Measurements from ENCODE around the gene MRPL45. TPM values are rescaled to one million over a fixed set of nuclear protein-coding genes. Genes with fewer than 3 reads are reported as not detected.

Gene MRPL45
- total and polyA plus RNA-seq, 10 of the 15 experiments (the other 5 are each of a cell fraction or from before 2014, with no cell fraction given), result 37.5 to 128 (median 59.6) TPM

DNA sequence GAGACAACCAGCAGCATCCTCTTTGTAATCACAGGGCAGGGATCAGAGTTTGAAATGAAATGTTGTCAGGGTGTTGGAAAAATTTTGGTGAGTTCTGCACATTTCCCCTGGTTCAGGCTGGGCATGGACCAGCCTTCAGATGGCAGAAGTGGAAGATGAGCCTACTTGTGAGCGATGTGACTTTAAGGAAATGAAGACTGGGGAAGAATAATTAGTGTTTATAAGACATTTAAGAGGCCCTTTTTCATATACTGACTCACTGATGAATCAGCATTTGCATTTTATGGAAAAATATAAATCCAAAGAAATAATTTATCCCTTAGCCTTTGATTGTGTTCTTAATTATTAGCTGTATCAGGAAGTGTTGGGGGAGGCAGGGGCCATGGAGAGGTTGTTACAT lies 25.9 kb downstream of the MRPL45 start:
- no peak for FAIRE-seq
- Histone ChIP-seq H3K4me3 (no peak overlapping the region), H4K20me1 (ENCODE audit: control insufficient read depth, insufficient read depth) (no peaks in the 10 kb centered on the region), H3K4me1 (ENCODE audit: control insufficient read depth, insufficient read depth, low read length) (no peaks in the 10 kb centered on the region; the same call in 1 of the 2 replicates), H3K4me2 (ENCODE audit: control insufficient read depth, insufficient read depth) (no peak overlapping the region), H3K36me3 (ENCODE audit: control insufficient read depth in 2 of 2, insufficient read depth in 2 of 2, low read length in 1 of 2) (peaks cover 5 to 11% of the 10 kb centered on the region in 2 experiments), H3K27me3 (replicated peaks in 1 of 2; ENCODE audit: control insufficient read depth in 2 of 2, insufficient read depth in 2 of 2, low read length in 1 of 2) (no peaks in the 10 kb centered on the region), H3K9me3 (replicated peaks; ENCODE audit: control insufficient read depth, insufficient read depth, low read length) (no peaks in the 10 kb centered on the region; the same call in 2 of the 3 replicates), H3K27ac (ENCODE audit: control insufficient read depth, insufficient read depth) (no peak overlapping the region), H3K9ac (ENCODE audit: control insufficient read depth, insufficient read depth, low read length) (no peak overlapping the region), H3K79me2 (ENCODE audit: control insufficient read depth, insufficient read depth, low read length) (no peaks in the 10 kb centered on the region), H2AFZ (ENCODE audit: control insufficient read depth, low read depth, low read length) (no peak overlapping the region)
- BruUV-seq (replicated peaks), result no TSS peak
- TF ChIP-seq SMAD1 (IDR thresholded peaks at IDR 0.05; ENCODE audit: low read depth, partially characterized antibody), result no peak
- TF ChIP-seq BACH1 (IDR thresholded peaks at IDR 0.05; ENCODE audit: borderline replicate concordance), result no peak
- TF ChIP-seq E2F8 (IDR thresholded peaks at IDR 0.05; ENCODE audit: low read depth, partially characterized antibody), result no peak
- no peak for TF ChIP-seq MYC (IDR thresholded peaks at IDR 0.05; ENCODE audit: insufficient read depth, insufficient read length, insufficient replicate concordance, low read length, severe bottlenecking)
- no peak for TF ChIP-seq ZBTB4 (CRISPR knock-in tag; IDR thresholded peaks at IDR 0.05)
- no peak for TF ChIP-seq CBFB (IDR thresholded peaks at IDR 0.05; ENCODE audit: low read depth)
- no peak for TF ChIP-seq BCL3 (IDR thresholded peaks at IDR 0.05; ENCODE audit: borderline replicate concordance, insufficient read depth, low read depth, low read length, poor library complexity, severe bottlenecking)
- in situ Hi-C loops (cut with MboI), result no loop called here
- ChIA-PET SMC1A (ENCODE audit: uncharacterized antibody, unreplicated experiment) (interaction anchor here (0.9 kb wide), 1 partner anchor 92 kb away, joined by 3 read pairs; no protein-coding TSS in a partner anchor), POLR2A (interaction anchor here (0.6 kb wide), 2 partner anchors 14 to 316 kb away, joined by 3 to 4 read pairs; no protein-coding TSS in a partner anchor), CTCF (interaction anchor here (0.8 to 4.5 kb wide), 11 partner anchors 10 to 872 kb away, joined by 3 to 36 read pairs (median 3); no protein-coding TSS in a partner anchor), RAD21 (ENCODE audit: unreplicated experiment) (no interaction called here)
- intact Hi-C loops (cut with micrococcal nuclease; ENCODE audit: unreplicated experiment), result no loop called here
- WGBS (ENCODE audit: insufficient coverage, insufficient replicate concordance, low lambda C conversion rate, missing lambda C conversion rate), result 100% methylated on average over 1 of the region's 1 CpG
- no peak for ATAC-seq
- no peak for DNase-seq (ENCODE audit: low read depth, low spot score)

Data from GM12878 (cell line).